Ammon's horn (tissue), 1 donor: ENCODE measurements around the gene PDE9A.
"Not testable (repeated sequence)": the region's sequence is repeated elsewhere in the genome, so short reads cannot be mapped to it uniquely, and the experiment has no call there.

ENCODE experiments used
- DNase-seq: peaks from one replicate; pipeline ENCODE4 v3.0.0-alpha.2; 2016; ENCODE audit warnings: low spot score

PDE9A gene

GRCh38 chr21:42708916-42709315, 55.5 kb downstream of the PDE9A start:
- DNase-seq = not testable (repeated sequence)

- no peak for DNase-seq
Measured at GRCh38 chr21:42711667-42712066, 58.2 kb downstream of the PDE9A start.

GRCh38 chr21:42715427-42715826, 62.0 kb downstream of the PDE9A start:
- DNase-seq = not testable (repeated sequence)

DNA sequence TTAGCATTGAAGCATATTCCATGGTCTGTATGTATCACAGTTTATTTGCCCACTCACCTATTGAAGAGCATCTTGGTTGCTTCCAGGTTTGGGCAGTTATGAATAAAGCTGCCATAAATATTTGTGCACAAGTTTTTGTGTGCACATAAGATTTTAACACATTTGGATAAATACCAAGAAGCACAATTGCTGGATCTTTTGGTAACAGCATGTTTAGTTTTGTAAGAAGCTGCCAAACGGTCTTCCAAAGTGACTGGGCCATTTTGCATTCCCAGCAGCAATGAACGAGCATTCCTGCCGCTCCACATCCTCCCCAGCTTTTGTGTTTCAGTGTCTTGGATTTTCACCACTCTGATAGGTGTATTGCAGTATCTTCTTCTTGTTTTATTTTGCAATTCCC, 62.7 kb downstream of the PDE9A start:
- no peak for DNase-seq

- DNase-seq = not testable (repeated sequence)
Measured at GRCh38 chr21:42720484-42720883, 67.1 kb downstream of the PDE9A start.

DNA sequence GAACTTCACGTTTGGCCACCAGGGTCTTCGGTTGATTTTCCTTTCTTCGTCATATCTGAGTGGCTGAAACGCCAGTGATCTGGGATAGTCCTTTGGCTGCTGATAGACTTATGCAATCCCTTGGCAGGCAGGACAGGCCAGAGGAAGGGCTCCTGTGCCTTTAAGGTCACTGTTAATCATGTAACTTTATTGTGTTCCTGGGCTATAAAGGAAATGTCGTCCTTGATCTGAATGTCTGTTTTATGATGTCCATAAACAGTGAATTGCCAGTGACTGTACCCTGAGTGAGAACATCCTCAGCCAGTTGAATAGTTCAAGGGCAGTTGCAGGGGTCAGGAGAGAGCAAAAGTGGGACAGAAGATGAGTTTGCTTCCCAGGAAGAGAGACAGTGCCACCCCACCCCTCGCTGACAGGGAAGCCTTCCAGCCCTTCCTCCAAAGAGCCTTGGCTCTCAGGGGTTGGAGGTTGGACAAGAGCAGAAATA, 68.0 kb downstream of the PDE9A start:
- DNase-seq = no peak

GRCh38 chr21:42722153-42722552, 68.7 kb downstream of the PDE9A start:
- no peak for DNase-seq

GRCh38 chr21:42722808-42723473, 69.5 kb downstream of the PDE9A start:
- DNase-seq = no peak

DNA sequence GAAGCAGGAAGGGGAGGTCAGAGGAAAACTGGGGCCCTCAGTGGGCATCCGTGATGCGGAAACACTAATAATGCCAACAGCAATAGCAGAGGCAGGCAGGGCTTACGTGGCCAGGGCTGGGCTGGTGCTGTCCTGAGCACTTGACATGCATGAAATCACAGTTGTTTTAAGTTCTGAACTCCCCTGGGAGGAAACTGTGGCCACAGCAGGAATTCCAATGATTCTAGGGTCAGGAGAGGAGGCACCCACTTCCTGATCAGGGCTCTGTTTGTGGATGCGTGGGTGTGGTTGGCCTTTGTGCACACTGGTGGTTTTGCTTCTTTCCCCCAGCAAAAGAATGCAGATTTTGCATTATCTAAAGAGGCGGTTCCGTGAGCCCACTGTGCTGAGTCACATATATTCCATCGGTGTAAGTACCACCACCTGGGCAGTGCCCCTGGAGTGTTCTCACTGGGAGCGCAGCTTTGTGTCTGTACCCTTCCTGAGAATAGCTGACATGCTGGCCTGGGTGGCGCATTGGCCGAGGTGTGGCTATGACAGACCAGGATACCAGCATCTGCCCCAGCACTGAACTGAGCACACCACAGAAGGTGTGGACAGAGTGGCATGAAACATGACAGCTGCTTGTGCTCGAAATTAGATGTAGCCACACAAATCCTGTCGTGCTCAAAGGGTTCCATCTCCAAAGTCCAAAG, 71.0 kb downstream of the PDE9A start:
- no peak for DNase-seq

DNA sequence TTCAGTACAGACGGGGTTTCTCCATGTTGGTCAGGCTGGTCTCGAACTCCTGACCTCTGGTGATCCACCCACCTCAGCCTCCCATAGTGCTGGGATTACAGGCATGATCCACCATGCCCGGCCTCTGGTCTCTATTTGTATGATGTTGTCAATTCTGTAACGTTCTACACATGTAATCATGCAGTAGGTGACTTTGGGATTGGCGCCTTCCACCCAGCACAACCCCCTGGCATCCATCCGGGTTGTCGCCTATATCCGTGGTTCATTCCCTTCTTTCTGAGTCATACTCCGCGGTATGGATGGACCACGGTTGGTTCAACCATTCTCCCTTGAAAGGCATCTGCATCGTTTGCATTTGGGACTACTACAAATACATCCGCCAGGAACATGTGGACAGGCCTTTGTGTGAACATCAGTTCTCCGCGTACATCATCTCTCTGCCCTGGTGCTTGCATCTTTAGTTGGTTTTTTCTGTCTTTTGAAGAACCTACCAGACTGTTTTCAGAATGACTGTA, 72.1 kb downstream of the PDE9A start:
- DNase-seq = no peak

DNA sequence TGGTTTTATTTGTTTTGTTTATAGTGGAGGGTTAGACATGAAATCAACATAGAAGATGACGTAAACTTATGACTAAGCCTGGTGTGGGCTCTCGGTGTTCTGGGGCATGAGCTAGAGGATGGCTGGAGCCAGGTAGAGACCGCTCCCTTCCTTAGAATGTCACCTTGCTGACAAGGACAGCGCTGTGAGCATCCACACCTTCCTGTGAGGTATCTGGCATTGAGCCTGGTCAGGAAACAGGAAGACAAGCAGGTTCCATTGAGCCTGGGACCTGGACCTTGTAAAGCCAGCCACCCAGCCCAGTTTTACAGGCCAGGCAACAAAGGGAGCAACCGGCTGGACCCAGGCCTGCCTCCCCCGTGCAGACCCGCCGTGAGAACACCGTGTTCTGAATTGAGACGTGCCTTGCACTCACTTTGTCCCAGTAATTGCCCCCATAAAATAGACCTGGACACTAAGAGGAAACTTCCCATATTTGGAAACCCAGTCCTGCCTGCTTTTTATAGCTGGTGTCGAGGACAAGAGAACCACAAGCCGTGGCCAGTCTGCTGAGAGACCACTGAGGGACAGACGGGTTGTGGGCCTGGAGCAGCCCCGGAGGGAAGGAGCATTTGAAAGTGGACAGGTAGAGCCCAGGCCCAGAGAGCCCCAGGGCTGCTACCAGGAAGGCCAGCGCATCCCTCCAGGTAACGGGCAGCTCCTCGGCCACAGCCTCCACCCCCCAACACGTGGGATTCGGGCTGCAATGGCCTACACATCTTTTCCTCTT, 78.0 kb downstream of the PDE9A start:
- DNase-seq = no peak

DNA sequence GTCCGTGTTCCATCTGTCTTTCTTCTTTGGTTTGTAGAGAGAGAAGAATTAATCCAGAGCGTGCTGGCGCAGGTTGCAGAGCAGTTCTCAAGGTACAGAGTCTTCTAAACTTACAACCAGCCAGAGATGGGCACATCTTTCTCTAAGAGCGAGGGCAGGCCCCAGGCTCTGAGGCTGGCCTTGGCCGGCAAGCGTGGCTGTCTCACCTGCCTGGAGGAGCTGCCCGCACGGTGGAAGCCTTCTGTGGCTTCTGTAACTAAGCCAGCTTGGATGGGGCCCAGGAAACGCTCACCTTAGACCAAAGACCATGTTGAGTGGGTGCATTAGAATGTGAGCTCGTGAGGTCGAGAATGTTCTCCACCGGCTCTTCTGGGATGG, 78.6 kb downstream of the PDE9A start:
- DNase-seq = no peak

DNA sequence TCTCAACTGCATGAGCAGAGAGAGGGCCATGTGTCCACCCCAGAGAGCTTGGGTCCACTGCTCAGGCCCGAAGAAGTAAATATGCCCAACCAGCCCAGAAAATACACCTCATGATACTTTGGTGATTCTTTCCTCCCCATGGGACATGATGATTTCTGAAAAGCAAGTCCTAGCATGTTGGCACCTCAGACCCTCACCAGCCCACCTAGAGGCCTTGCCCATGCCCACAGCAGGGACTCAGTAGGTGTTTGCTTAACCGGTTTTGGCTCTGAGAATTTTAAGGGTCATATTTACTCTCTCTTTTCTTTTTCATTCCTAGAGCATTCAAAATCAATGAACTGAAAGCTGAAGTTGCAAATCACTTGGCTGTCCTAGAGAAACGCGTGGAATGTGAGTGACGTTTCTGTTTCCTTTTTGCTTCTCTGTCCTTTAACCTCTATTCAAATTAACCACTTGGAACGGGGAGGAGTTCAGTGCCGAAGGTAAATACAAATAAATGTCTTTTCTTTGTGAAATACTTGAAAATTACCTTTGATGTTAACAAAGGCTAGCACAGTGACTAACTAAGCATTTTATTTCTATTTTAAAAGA, 79.7 kb downstream of the PDE9A start:
- peak; percentile 52 for DNase-seq

- DNase-seq = no peak
Measured at GRCh38 chr21:42733874-42734273, 80.5 kb downstream of the PDE9A start.

DNA sequence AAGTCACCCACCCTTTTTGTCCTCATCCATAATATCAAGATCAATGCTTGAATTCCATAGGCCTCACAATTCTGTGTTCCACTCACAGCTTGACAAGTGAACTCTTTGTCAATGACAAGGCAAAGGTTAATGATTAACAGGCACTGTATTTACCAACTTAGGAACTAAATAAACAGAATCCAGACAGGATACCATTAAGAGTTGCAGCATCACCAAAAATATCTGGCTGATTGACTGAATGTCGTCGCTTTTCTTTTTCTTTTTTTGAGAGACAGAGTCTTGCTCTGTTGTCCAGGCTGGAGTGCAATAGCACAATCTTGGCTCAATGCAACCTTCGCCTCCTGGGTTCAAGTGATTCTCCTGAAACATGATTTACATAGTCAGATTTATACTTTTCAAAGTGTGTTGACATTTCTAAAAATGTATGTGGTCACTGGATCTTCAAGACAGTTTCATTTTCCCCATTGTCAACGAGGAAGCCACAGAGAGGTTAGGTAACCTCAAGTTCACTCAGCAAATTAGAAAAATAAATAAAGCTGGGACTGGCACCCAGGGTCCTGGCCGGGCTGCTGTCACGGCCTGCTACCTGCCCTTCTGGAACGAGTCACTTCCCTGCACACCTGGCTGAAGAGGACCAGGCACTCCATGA, 81.0 kb downstream of the PDE9A start:
- no peak for DNase-seq

- DNase-seq = no peak
Measured at GRCh38 chr21:42735061-42735460, 81.6 kb downstream of the PDE9A start.

DNA sequence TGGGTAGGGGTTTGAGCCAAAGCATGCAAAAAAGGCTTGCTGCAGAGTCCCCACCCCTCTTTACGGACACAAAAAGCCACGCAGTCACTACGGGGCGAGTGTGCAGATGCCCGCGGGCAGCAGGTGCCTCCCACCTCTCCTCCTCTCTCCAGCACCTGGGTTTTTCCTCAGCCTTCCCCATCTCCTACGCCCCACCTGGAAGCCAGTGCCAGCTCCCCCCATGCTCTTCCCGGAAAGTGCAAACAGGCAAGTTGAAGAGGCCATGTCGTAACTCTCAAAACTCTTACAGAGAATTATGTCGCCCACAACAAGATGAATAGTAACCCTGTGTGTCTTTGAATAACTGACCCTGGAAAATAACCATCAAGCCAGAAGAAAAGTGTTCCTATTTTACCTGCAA, 82.5 kb downstream of the PDE9A start:
- no peak for DNase-seq

DNA sequence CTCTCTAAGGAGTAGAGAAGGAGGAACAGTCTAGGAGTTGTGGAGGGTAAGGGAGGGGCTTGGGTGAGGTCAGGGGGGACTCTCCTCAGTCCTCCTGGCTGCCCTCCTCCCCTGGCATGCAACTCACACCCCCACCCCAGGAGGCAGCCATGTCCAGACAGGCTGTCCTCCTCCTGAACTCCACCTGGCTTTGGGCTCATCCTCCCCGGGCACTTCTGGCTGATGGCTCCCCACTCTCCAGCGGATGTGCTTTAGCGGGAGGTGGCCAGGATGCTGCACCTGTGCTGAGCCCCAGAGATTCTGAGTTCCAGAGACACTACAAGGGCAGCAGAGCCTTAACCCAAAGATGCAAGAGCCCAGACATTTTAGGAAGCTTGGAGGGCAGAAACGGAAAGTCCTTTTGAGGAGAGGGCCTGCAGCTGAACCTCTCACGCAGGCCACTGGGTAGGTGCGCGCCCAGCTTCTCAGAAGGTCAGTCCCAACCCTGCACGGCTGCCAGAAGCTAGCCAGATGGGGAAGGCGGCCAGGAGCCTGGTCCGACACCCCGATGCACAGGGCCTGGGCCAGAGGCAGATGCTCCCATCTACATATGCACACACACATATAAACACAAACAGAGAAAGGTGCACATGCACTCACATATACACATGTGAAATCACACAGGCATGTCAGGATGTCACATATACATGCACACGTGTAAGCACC, 83.4 kb downstream of the PDE9A start:
- no peak for DNase-seq

GRCh38 chr21:42737951-42738590, 84.7 kb downstream of the PDE9A start:
- peak; percentile 78 for DNase-seq

- DNase-seq = no peak
Measured at GRCh38 chr21:42739061-42739931, 85.9 kb downstream of the PDE9A start.
